Neural crest cell (in vitro differentiated cells): ENCODE results near the gene TNFSF15. TPM values are rescaled to one million over a fixed set of nuclear protein-coding genes. Genes with fewer than 3 reads are reported as not detected.
"Not testable (repeated sequence)": the region's sequence is repeated elsewhere in the genome, so short reads cannot be mapped to it uniquely, and the experiment has no call there.

ENCODE experiments used
- DNase-seq: peaks from one replicate; pipeline ENCODE4 v3.0.0; 2021; ENCODE audit warnings: low read depth, mixed read lengths, low spot score
- H3K27ac Mint-ChIP-seq: one replicate; pipeline ENCODE4 v1.8.0; 2021; ENCODE audit warnings: mild to moderate bottlenecking, mixed read lengths; ENCODE audit not compliant: unreplicated experiment
- H3K27me3 Mint-ChIP-seq: 2 replicates; pipeline ENCODE4 v1.8.0; 2021; ENCODE audit warnings: low read depth, mild to moderate bottlenecking, mixed read lengths
- H3K36me3 Mint-ChIP-seq: 2 replicates; pipeline ENCODE4 v1.8.0; 2021; ENCODE audit warnings: low read depth, mild to moderate bottlenecking, mixed read lengths
- H3K4me1 Mint-ChIP-seq: 2 replicates; pipeline ENCODE4 v1.8.0; 2021; ENCODE audit warnings: mixed read lengths
- H3K4me3 Mint-ChIP-seq: one replicate; pipeline ENCODE4 v1.8.0; 2021; ENCODE audit warnings: mild to moderate bottlenecking, mixed read lengths
- H3K9me3 Mint-ChIP-seq: 2 replicates; pipeline ENCODE4 v1.8.0; 2021; ENCODE audit warnings: mixed read lengths
- CTCF ChIP-seq: fragments of 200-600 bp; sonication (generic); conservative IDR thresholded peaks from 2 replicates; pipeline ENCODE4 v1.5.0; 2021; ENCODE audit warnings: antibody characterized with exemption, mild to moderate bottlenecking
- total RNA-seq: library from RNA; stranded (reverse); gene quantifications from 2 replicates; pipeline ENCODE4 v1.2.1, GENCODE V29; 2021

The TNFSF15 gene
- total RNA-seq, 1 donor from 2014 or later: not detected

- no peaks in the 10 kb centered on the region for H3K9me3 Mint-ChIP-seq
- H3K4me3 Mint-ChIP-seq: no peak overlapping the region
- no peak for TF ChIP-seq CTCF
- DNase-seq: no peak
- H3K27ac Mint-ChIP-seq: peak overlapping the region; percentile 21
- H3K4me1 Mint-ChIP-seq: peaks cover 13% of the 10 kb centered on the region
- no peaks in the 10 kb centered on the region for H3K36me3 Mint-ChIP-seq
- H3K27me3 Mint-ChIP-seq: no peaks in the 10 kb centered on the region
Measured at GRCh38 chr9:114746591-114747346, 59.1 kb downstream of the TNFSF15 start.

GRCh38 chr9:114745879-114746550 lies 59.8 kb downstream of the TNFSF15 start:
- Mint-ChIP-seq H3K4me1 (peaks cover 13% of the 10 kb centered on the region), H3K27ac (no peak overlapping the region), H3K36me3 (no peaks in the 10 kb centered on the region), H3K27me3 (no peaks in the 10 kb centered on the region), H3K9me3 (no peaks in the 10 kb centered on the region), H3K4me3 (no peak overlapping the region)
- no peak for DNase-seq
- no peak for TF ChIP-seq CTCF

GRCh38 chr9:114745108-114745848 lies 60.6 kb downstream of the TNFSF15 start:
- H3K4me3 Mint-ChIP-seq: no peak overlapping the region
- no peaks in the 10 kb centered on the region for H3K9me3 Mint-ChIP-seq
- no peak for DNase-seq
- no peak overlapping the region for H3K27ac Mint-ChIP-seq
- no peaks in the 10 kb centered on the region for H3K27me3 Mint-ChIP-seq
- peaks cover 13% of the 10 kb centered on the region for H3K4me1 Mint-ChIP-seq
- no peaks in the 10 kb centered on the region for H3K36me3 Mint-ChIP-seq
- no peak for TF ChIP-seq CTCF

GRCh38 chr9:114743446-114743845 lies 62.4 kb downstream of the TNFSF15 start:
- no peak for DNase-seq
- H3K27ac Mint-ChIP-seq: no peak overlapping the region
- no peak for TF ChIP-seq CTCF
- no peaks in the 10 kb centered on the region for H3K36me3 Mint-ChIP-seq
- no peaks in the 10 kb centered on the region for H3K27me3 Mint-ChIP-seq
- no peaks in the 10 kb centered on the region for H3K9me3 Mint-ChIP-seq
- H3K4me1 Mint-ChIP-seq: peaks cover 13% of the 10 kb centered on the region
- H3K4me3 Mint-ChIP-seq: no peak overlapping the region

GRCh38 chr9:114742947-114743346 lies 62.9 kb downstream of the TNFSF15 start:
- Mint-ChIP-seq H3K9me3 (no peaks in the 10 kb centered on the region), H3K4me1 (peaks cover 13% of the 10 kb centered on the region), H3K27ac (no peak overlapping the region), H3K4me3 (no peak overlapping the region), H3K27me3 (no peaks in the 10 kb centered on the region), H3K36me3 (no peaks in the 10 kb centered on the region)
- DNase-seq: no peak
- TF ChIP-seq CTCF: no peak

GRCh38 chr9:114741521-114741920 lies 64.3 kb downstream of the TNFSF15 start:
- H3K4me3 Mint-ChIP-seq, H3K27ac Mint-ChIP-seq, H3K27me3 Mint-ChIP-seq, H3K9me3 Mint-ChIP-seq, H3K36me3 Mint-ChIP-seq, DNase-seq, H3K4me1 Mint-ChIP-seq: not testable (repeated sequence)
